ENCODE measurements around the gene SLC19A1.

Gene SLC19A1

DNA sequence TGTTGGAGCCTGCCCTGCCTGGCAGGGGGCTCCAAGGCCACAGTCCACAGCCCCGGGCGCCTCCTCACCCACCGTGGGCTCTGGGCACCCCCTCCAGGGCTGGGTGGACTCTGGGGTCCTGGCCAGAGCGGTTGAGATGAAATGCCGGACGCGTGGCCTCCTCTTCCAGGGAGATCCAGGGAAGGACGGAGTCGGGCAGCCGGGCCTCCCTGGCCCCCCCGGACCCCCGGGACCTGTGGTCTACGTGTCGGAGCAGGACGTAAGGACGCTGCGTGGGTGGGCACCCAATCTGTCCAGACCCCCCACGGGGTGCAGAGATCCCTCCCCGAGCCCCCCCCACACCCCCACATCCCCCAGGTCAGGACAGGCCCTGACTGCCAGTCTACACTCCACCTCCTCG lies 51.2 kb downstream of the SLC19A1 start:
- Histone ChIP-seq H3K27ac (replicated peaks) (no peak overlapping the region), H3K4me3 (replicated peaks; ENCODE audit: insufficient read depth, low read length) (no peak overlapping the region), H3K27me3 (ENCODE audit: insufficient read depth, poor library complexity, severe bottlenecking) (no peaks in the 10 kb centered on the region)
- DNase-seq (ENCODE audit: low read depth in 1 of 2, low spot score in 1 of 2): no peak
- TF ChIP-seq GABPA (IDR thresholded peaks at IDR 0.05; ENCODE audit: low read depth) (no peak), SPI1 (IDR thresholded peaks at IDR 0.05; ENCODE audit: borderline replicate concordance, low read depth) (no peak)
- TF ChIP-seq, protein P1, sequence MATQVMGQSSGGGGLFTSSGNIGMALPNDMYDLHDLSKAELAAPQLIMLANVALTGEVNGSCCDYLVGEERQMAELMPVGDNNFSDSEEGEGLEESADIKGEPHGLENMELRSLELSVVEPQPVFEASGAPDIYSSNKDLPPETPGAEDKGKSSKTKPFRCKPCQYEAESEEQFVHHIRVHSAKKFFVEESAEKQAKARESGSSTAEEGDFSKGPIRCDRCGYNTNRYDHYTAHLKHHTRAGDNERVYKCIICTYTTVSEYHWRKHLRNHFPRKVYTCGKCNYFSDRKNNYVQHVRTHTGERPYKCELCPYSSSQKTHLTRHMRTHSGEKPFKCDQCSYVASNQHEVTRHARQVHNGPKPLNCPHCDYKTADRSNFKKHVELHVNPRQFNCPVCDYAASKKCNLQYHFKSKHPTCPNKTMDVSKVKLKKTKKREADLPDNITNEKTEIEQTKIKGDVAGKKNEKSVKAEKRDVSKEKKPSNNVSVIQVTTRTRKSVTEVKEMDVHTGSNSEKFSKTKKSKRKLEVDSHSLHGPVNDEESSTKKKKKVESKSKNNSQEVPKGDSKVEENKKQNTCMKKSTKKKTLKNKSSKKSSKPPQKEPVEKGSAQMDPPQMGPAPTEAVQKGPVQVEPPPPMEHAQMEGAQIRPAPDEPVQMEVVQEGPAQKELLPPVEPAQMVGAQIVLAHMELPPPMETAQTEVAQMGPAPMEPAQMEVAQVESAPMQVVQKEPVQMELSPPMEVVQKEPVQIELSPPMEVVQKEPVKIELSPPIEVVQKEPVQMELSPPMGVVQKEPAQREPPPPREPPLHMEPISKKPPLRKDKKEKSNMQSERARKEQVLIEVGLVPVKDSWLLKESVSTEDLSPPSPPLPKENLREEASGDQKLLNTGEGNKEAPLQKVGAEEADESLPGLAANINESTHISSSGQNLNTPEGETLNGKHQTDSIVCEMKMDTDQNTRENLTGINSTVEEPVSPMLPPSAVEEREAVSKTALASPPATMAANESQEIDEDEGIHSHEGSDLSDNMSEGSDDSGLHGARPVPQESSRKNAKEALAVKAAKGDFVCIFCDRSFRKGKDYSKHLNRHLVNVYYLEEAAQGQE (IDR thresholded peaks at IDR 0.05; ENCODE audit: insufficient replicate concordance, low read depth): no peak

DNA sequence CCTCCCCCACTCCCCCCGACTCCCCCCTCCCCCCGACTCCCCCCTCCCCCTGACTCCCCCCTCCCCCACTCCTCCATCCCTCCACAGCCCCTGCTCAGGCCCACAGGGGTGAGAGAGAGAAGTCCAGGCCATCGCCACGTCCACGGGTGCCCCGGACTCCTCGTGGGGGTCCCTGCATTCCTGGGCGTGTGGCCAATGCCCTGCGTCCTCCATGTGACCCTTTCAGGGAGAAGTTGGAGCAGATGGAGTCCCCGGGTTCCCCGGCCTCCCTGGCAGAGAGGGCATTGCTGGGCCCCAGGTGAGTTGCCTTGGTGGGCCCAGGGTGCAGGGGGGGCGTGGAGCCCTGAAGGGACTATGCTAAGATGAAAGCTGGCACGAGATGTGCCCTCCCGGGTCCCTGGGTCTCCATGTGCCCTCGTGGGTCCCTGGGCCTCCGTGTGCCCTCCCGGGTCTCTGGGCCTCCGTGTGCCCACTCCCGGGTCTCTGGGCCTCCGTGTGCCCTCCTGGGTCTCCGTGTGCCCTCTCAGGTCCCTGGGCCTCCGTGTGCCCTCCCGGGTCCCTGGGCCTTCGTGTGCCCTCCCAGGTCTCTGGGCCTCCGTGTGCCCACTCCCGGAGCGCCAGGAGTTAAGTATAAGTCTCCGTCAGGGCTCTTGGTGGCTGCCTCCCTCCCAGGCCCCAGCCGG lies 52.0 kb downstream of the SLC19A1 start:
- TF ChIP-seq, protein P2, sequence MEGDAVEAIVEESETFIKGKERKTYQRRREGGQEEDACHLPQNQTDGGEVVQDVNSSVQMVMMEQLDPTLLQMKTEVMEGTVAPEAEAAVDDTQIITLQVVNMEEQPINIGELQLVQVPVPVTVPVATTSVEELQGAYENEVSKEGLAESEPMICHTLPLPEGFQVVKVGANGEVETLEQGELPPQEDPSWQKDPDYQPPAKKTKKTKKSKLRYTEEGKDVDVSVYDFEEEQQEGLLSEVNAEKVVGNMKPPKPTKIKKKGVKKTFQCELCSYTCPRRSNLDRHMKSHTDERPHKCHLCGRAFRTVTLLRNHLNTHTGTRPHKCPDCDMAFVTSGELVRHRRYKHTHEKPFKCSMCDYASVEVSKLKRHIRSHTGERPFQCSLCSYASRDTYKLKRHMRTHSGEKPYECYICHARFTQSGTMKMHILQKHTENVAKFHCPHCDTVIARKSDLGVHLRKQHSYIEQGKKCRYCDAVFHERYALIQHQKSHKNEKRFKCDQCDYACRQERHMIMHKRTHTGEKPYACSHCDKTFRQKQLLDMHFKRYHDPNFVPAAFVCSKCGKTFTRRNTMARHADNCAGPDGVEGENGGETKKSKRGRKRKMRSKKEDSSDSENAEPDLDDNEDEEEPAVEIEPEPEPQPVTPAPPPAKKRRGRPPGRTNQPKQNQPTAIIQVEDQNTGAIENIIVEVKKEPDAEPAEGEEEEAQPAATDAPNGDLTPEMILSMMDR (IDR thresholded peaks at IDR 0.05; ENCODE audit: insufficient read depth, low read length): no peak
- TF ChIP-seq POLR2AphosphoS5 (IDR thresholded peaks at IDR 0.05; ENCODE audit: low read depth) (no peak), GABPA (IDR thresholded peaks at IDR 0.05; ENCODE audit: low read depth) (no peak), SPI1 (IDR thresholded peaks at IDR 0.05; ENCODE audit: borderline replicate concordance, low read depth) (no peak)
- TF ChIP-seq, protein P1 (IDR thresholded peaks at IDR 0.05; ENCODE audit: insufficient replicate concordance, low read depth): no peak
- Histone ChIP-seq H3K27ac (replicated peaks) (no peak overlapping the region), H3K27me3 (ENCODE audit: insufficient read depth, poor library complexity, severe bottlenecking) (no peaks in the 10 kb centered on the region), H3K4me3 (replicated peaks; ENCODE audit: insufficient read depth, low read length) (no peak overlapping the region)
- no peak for DNase-seq (ENCODE audit: low read depth in 1 of 2, low spot score in 1 of 2)

DNA sequence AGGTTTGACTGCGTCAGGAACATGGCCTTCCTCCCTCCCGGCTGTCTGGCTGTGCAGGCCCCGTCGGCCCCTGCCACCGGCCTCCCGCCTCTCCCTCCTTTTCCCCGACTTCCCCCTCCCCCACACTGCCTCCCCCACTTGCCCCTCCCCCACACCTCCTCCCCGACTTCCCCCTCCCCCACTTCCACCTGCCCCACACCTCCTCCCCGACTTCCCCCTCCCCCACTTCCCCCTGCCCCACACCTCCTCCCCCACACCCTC lies 52.6 kb downstream of the SLC19A1 start:
- Histone ChIP-seq H3K4me3 (replicated peaks; ENCODE audit: insufficient read depth, low read length) (no peak overlapping the region), H3K27me3 (ENCODE audit: insufficient read depth, poor library complexity, severe bottlenecking) (no peaks in the 10 kb centered on the region), H3K27ac (replicated peaks) (no peak overlapping the region)
- TF ChIP-seq POLR2AphosphoS5 (IDR thresholded peaks at IDR 0.05; ENCODE audit: low read depth) (no peak), GABPA (IDR thresholded peaks at IDR 0.05; ENCODE audit: low read depth) (no peak), SPI1 (IDR thresholded peaks at IDR 0.05; ENCODE audit: borderline replicate concordance, low read depth) (no peak)
- TF ChIP-seq, protein P2 (IDR thresholded peaks at IDR 0.05; ENCODE audit: insufficient read depth, low read length): no peak
- TF ChIP-seq, protein P1 (IDR thresholded peaks at IDR 0.05; ENCODE audit: insufficient replicate concordance, low read depth): no peak
- DNase-seq (ENCODE audit: low read depth in 1 of 2, low spot score in 1 of 2): no peak

Measured in HL-60 (cell line).